GM18526 (cell line): ENCODE measurements around the gene MACROD2.

Experiments
- POLR2A ChIP-seq: IDR thresholded peaks from 3 replicates; pipeline ENCODE4 v1.6.1; 2011; ENCODE audit not compliant: insufficient read length; ENCODE audit errors: extremely low read depth

MACROD2 gene

GRCh38 chr20:14892782-14893181 is 897.5 kb downstream of the MACROD2 start:
- TF ChIP-seq POLR2A, result no peak

- no peak for TF ChIP-seq POLR2A
Observed at GRCh38 chr20:14896569-14896968, 901.3 kb downstream of the MACROD2 start.

- TF ChIP-seq POLR2A, result no peak
Observed at GRCh38 chr20:14897608-14898007, 902.3 kb downstream of the MACROD2 start.

GRCh38 chr20:14902432-14903089 is 907.2 kb downstream of the MACROD2 start:
- TF ChIP-seq POLR2A, result no peak

- no peak for TF ChIP-seq POLR2A
Observed at GRCh38 chr20:14906908-14907434, 911.7 kb downstream of the MACROD2 start.

- TF ChIP-seq POLR2A, result no peak
Observed at GRCh38 chr20:14910126-14910525, 914.8 kb downstream of the MACROD2 start.

GRCh38 chr20:14913896-14914620 is 918.7 kb downstream of the MACROD2 start:
- TF ChIP-seq POLR2A, result no peak

- TF ChIP-seq POLR2A, result no peak
Observed at GRCh38 chr20:14914633-14915032, 919.3 kb downstream of the MACROD2 start.

- TF ChIP-seq POLR2A, result no peak
Observed at GRCh38 chr20:14915356-14915755, 920.0 kb downstream of the MACROD2 start.

GRCh38 chr20:14916360-14916920 is 921.1 kb downstream of the MACROD2 start:
- no peak for TF ChIP-seq POLR2A

GRCh38 chr20:14918281-14918680 is 923.0 kb downstream of the MACROD2 start:
- TF ChIP-seq POLR2A, result no peak

GRCh38 chr20:14918976-14919375 is 923.7 kb downstream of the MACROD2 start:
- no peak for TF ChIP-seq POLR2A

- no peak for TF ChIP-seq POLR2A
Observed at GRCh38 chr20:14919501-14920081, 924.3 kb downstream of the MACROD2 start.

- TF ChIP-seq POLR2A, result no peak
Observed at GRCh38 chr20:14921513-14921912, 926.2 kb downstream of the MACROD2 start.

GRCh38 chr20:14922503-14923267 is 927.4 kb downstream of the MACROD2 start:
- no peak for TF ChIP-seq POLR2A

- no peak for TF ChIP-seq POLR2A
Observed at GRCh38 chr20:14924433-14924832, 929.1 kb downstream of the MACROD2 start.

- TF ChIP-seq POLR2A, result no peak
Observed at GRCh38 chr20:14925300-14925699, 930.0 kb downstream of the MACROD2 start.
